HCT116 (cell line): ENCODE data around the gene SSUH2. TPM values are rescaled to one million over a fixed set of nuclear protein-coding genes. Genes with fewer than 3 reads are reported as not detected.
A peak's percentile ranks its signal among the peaks of the same experiment; 100 is the strongest.

Experiments
- ATAC-seq: fragments of 200-7000 bp; cut with Tn5 transposase; 2 replicates; pipeline ENCODE4 v1.9.1; 2020; ENCODE audit warnings: mild to moderate bottlenecking, moderate library complexity
- BruUV-seq: library from RNA; stranded (reverse); fragments of 400-500 nt; replicated peaks from 2 replicates; lab custom pipeline; 2021; lab: Mats Ljungman, UMichigan
- CTCF ChIA-PET: fragments of 300-600 bp; sonication (Branson Sonifier 250); formaldehyde crosslinking; loops from one replicate; lab custom pipeline; 2021; ENCODE audit warnings: antibody characterized with exemption; lab: Charles Lee
- POLR2A ChIA-PET: fragments of 300-600, 350-600 bp; sonication (Branson Sonifier 250); formaldehyde crosslinking; loops from one replicate; lab custom pipeline; 2021; ENCODE audit warnings: antibody characterized with exemption; lab: Charles Lee
- RAD21 ChIA-PET, 2 experiments: fragments of 300-600 bp; sonication (Branson Sonifier 250); formaldehyde crosslinking; loops; one replicate each; lab custom pipeline; 2023; ENCODE audit warnings: low total read pairs in 2 of 2; ENCODE audit not compliant: uncharacterized antibody in 2 of 2, unreplicated experiment in 2 of 2, low non-redundant PET in 1 of 2; lab: Charles Lee
- DNase-seq: peaks from one replicate; pipeline ENCODE4 v3.0.0-alpha.2; 2010; ENCODE audit warnings: low read depth, low spot score
- H2AFZ ChIP-seq: fragments of 200-600 bp; shearing (Covaris generic), sonication (generic); 2 replicates; pipeline ENCODE4 v1.6.1; 2017; ENCODE audit warnings: low read depth, mixed run types, mixed read lengths, antibody characterized with exemption, low read length; ENCODE audit not compliant: poor library complexity, severe bottlenecking
- H3K27ac ChIP-seq: 2 replicates; pipeline ENCODE4 v1.5.1; 2012; ENCODE audit warnings: low read depth, low read length
- H3K27me3 ChIP-seq: fragments of 200-600 bp; sonication (generic); 2 replicates; pipeline ENCODE4 v1.6.1; 2016; ENCODE audit warnings: mixed run types, low read length, mixed read lengths; ENCODE audit not compliant: insufficient read depth
- H3K36me3 ChIP-seq, 2 experiments: fragments of 200-500 bp in 1 of 2; fragments of 200-600 bp in 1 of 2; sonication (Bioruptor generic) in 1 of 2; sonication (generic) in 1 of 2; 2 replicates each; pipeline versions ENCODE4 v1.5.1 to v1.6.1; 2014 to 2016; ENCODE audit warnings: low read length in 2 of 2, inconsistent platforms in 1 of 2, mixed read lengths in 1 of 2, mixed run types in 1 of 2; ENCODE audit not compliant: insufficient read depth in 2 of 2, control insufficient read depth in 1 of 2
- H3K4me1 ChIP-seq, 2 experiments: fragments of 200-600 bp in 1 of 2; sonication (generic) in 1 of 2; 2 replicates each; pipeline versions ENCODE4 v1.5.1 to v1.6.1; 2012 to 2017; ENCODE audit warnings: low read length in 2 of 2, inconsistent platforms in 1 of 2, mild to moderate bottlenecking in 1 of 2, mixed read lengths in 1 of 2, mixed run types in 1 of 2, moderate library complexity in 1 of 2; ENCODE audit not compliant: insufficient read depth in 2 of 2, control insufficient read depth in 1 of 2
- H3K4me2 ChIP-seq: fragments of 200-600 bp; sonication (generic); 2 replicates; pipeline ENCODE4 v1.6.1; 2017; ENCODE audit warnings: mixed run types, low read length, mixed read lengths
- H3K4me3 ChIP-seq, 2 experiments: fragments of 200-600 bp in 1 of 2; sonication (generic) in 1 of 2; replicated peaks in 1 of 2; 2 replicates each; pipeline ENCODE4 v1.5.1; 2011 to 2016; ENCODE audit warnings: low read length in 2 of 2, control low read depth in 1 of 2, low read depth in 1 of 2, mild to moderate bottlenecking in 1 of 2, mixed read lengths in 1 of 2, mixed run types in 1 of 2
- H3K79me2 ChIP-seq: fragments of 200-600 bp; sonication (generic); 2 replicates; pipeline ENCODE4 v1.6.1; 2017; ENCODE audit warnings: mild to moderate bottlenecking, mixed run types, low read length, moderate library complexity, mixed read lengths; ENCODE audit not compliant: insufficient read depth
- H3K9ac ChIP-seq: fragments of 200-600 bp; sonication (generic); 2 replicates; pipeline ENCODE4 v1.6.1; 2016; ENCODE audit warnings: low read length, mixed read lengths
- H3K9me2 ChIP-seq: fragments of 200-600 bp; sonication (generic), shearing (Covaris generic); 2 replicates; pipeline ENCODE4 v1.6.1; 2017; ENCODE audit warnings: mixed run types, mild to moderate bottlenecking, moderate library complexity; ENCODE audit not compliant: insufficient read depth
- H3K9me3 ChIP-seq, 2 experiments: fragments of 200-500 bp in 1 of 2; fragments of 200-600 bp in 1 of 2; sonication (Bioruptor generic) in 1 of 2; sonication (generic) in 1 of 2; 2 replicates each; pipeline ENCODE4 v1.6.1; 2014 to 2017; ENCODE audit warnings: low read length in 2 of 2, mixed read lengths in 2 of 2, inconsistent platforms in 1 of 2, low read depth in 1 of 2, mild to moderate bottlenecking in 1 of 2, mixed run types in 1 of 2, moderate library complexity in 1 of 2; ENCODE audit not compliant: control insufficient read depth in 1 of 2, insufficient read depth in 1 of 2
- H4K20me1 ChIP-seq: fragments of 200-600 bp; sonication (generic), shearing (Covaris generic); 2 replicates; pipeline ENCODE4 v1.6.1; 2017; ENCODE audit warnings: mixed run types, mild to moderate bottlenecking, moderate library complexity; ENCODE audit not compliant: insufficient read depth
- CBX3 ChIP-seq: IDR thresholded peaks from 2 replicates; pipeline ENCODE4 v1.6.1; 2012; ENCODE audit warnings: low read depth
- EZH2 ChIP-seq: fragments of 200-600 bp; sonication (generic); IDR thresholded peaks from 2 replicates; pipeline ENCODE4 v1.6.1; 2017; ENCODE audit warnings: antibody characterized with exemption, mixed run types
- EZH2phosphoT487 ChIP-seq: fragments of 200-600 bp; IDR thresholded peaks from 2 replicates; pipeline ENCODE4 v1.6.1; 2018; ENCODE audit warnings: antibody characterized with exemption, borderline replicate concordance
- JUND ChIP-seq: IDR thresholded peaks from 2 replicates; pipeline ENCODE4 v1.6.1; 2012
- POLR2A ChIP-seq: IDR thresholded peaks from 2 replicates; pipeline ENCODE4 v1.7.0; 2011; ENCODE audit warnings: borderline replicate concordance; ENCODE audit not compliant: insufficient read depth, insufficient read length; ENCODE audit errors: extremely low read depth
- POLR2AphosphoS5 ChIP-seq: IDR thresholded peaks from 2 replicates; pipeline ENCODE4 v1.6.1; 2011; ENCODE audit warnings: mild to moderate bottlenecking, low read depth, low read length, moderate library complexity
- RAD21 ChIP-seq: IDR thresholded peaks from 2 replicates; pipeline ENCODE4 v1.6.1; 2012; ENCODE audit warnings: low read depth, mild to moderate bottlenecking
- SIN3A ChIP-seq: IDR thresholded peaks from 2 replicates; pipeline ENCODE4 v1.6.1; 2012; ENCODE audit warnings: low read depth
- SP1 ChIP-seq: IDR thresholded peaks from 2 replicates; pipeline ENCODE4 v1.6.1; 2012; ENCODE audit warnings: low read depth
- SRF ChIP-seq: IDR thresholded peaks from 2 replicates; pipeline ENCODE4 v1.6.1; 2012; ENCODE audit warnings: low read depth
- TCF7L2 ChIP-seq: IDR thresholded peaks from 2 replicates; pipeline ENCODE4 v1.7.0; 2011; ENCODE audit warnings: borderline replicate concordance, inconsistent platforms; ENCODE audit not compliant: insufficient read depth, insufficient read length; ENCODE audit errors: extremely low read depth
- YY1 ChIP-seq: IDR thresholded peaks from 2 replicates; pipeline ENCODE4 v1.6.1; 2011; ENCODE audit warnings: low read length, low read depth, moderate library complexity, mild to moderate bottlenecking; ENCODE audit not compliant: insufficient replicate concordance; ENCODE audit errors: extremely low read depth
- ZFX ChIP-seq: fragments of 450-650 bp; IDR thresholded peaks from 2 replicates; pipeline ENCODE4 v1.6.1; 2017
- ZNF274 ChIP-seq: fragments of 200-500 bp; sonication (Bioruptor generic); IDR thresholded peaks from 2 replicates; pipeline ENCODE4 v1.6.1; 2014; ENCODE audit warnings: mild to moderate bottlenecking, low read depth, low read length, inconsistent platforms
- intact Hi-C: fragments of 100-400 bp; cut with micrococcal nuclease; formaldehyde crosslinking; loops from 2 replicates; pipeline ENCODE4 v1.10.0; 2022
- total RNA-seq: library from RNA; stranded (reverse); gene quantifications from one replicate; pipeline ENCODE4 v1.2.1, GENCODE V29; 2021; ENCODE audit not compliant: unreplicated experiment
- TF ChIP-seq, protein P1 (sequence below), 3 experiments: fragments of 200-600 bp in 1 of 3; sonication (generic) in 1 of 3; IDR thresholded peaks in 2 of 3; conservative IDR thresholded peaks in 1 of 3; 2 replicates each; pipeline ENCODE4 v1.5.1; 2012 to 2017; ENCODE audit warnings: low read depth in 2 of 3, low read length in 2 of 3, antibody characterized with exemption in 1 of 3, borderline replicate concordance in 1 of 3, control low read depth in 1 of 3, mild to moderate bottlenecking in 1 of 3, mixed read lengths in 1 of 3, mixed run types in 1 of 3, moderate library complexity in 1 of 3; ENCODE audit not compliant: insufficient read depth in 1 of 3
- TF ChIP-seq, protein P2 (sequence below): IDR thresholded peaks from 2 replicates; pipeline ENCODE4 v1.6.1; 2012
- TF ChIP-seq, protein P3 (sequence below): IDR thresholded peaks from 2 replicates; pipeline ENCODE4 v1.6.1; 2012
- TF ChIP-seq, protein P4 (sequence below): IDR thresholded peaks from 2 replicates; pipeline ENCODE4 v1.6.1; 2011; ENCODE audit warnings: mild to moderate bottlenecking, low read length, moderate library complexity; ENCODE audit not compliant: insufficient replicate concordance; ENCODE audit errors: extremely low read depth

The SSUH2 gene
- total RNA-seq, 1 experiment from 2014 or later = 0.76 TPM

DNA sequence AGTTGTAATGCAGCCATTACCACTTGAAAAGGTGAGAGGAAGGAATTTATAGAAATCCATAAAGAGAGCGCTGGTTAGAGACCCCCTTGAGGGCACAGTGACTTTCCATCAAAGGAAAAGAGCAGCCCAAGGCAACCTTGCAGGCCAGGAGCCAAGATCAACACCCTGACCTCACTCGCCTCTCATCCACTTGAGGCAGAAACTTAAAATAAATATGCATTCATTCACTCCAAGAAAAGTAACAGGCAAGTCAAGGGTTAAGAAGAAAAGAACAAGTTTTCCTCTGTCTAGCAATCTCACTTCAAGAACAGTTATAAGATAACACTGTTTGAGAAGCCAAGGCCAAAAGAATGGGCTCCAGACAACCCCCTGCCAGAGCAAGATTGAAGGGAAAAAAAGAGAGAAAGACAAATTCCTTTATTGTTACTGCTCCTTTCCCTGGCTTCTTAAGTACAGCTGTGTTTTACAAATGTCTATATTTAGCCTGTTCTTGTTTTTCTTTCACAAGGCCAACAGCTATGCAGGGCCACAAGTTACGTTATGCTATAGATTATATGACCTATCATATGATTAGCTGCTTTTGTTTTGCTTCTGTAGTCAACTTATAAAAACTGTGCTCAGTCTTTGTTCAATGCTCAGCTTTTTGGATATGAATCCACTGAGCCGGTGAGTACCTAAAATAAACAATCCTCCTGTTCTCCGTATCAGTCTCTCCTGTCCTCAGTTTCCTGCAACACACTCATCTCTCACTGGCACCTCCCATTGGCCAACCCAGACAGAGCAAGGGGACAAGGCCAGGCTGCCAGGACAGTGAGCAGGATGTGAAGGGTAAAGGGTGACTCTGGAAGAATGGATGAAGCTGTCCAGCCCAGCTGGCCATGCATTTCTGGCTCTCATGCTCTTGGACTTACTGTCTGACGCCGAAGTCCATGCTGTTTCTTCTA, 15.8 kb upstream of the SSUH2 start:
- H2AFZ ChIP-seq = no peak overlapping the region
- H3K9me2 ChIP-seq = no peaks in the 10 kb centered on the region
- POLR2A ChIA-PET = interaction anchor here (0.8 kb wide), 1 partner anchor 31 kb away, joined by 3 read pairs; no protein-coding TSS in a partner anchor
- ATAC-seq = no peak
- CTCF ChIA-PET = no interaction called here
- no peak for DNase-seq
- H3K9ac ChIP-seq = no peak overlapping the region
- H3K4me2 ChIP-seq = 0 out of 2 replicates have a peak overlapping the region, but pooled peaks have one; percentile 15
- no peaks in the 10 kb centered on the region for H3K36me3 ChIP-seq
- no peaks in the 10 kb centered on the region for H4K20me1 ChIP-seq
- no TSS peak for BruUV-seq
- H3K27me3 ChIP-seq = no peaks in the 10 kb centered on the region
- no peaks in the 10 kb centered on the region for H3K9me3 ChIP-seq
- no peaks in the 10 kb centered on the region for H3K79me2 ChIP-seq
- TF ChIP-seq CBX3 (no peak), RAD21 (no peak), SP1 (no peak), ZNF274 (no peak), ZFX (no peak), EZH2 (no peak), SRF (no peak), TCF7L2 (no peak), JUND (no peak), POLR2AphosphoS5 (no peak), POLR2A (no peak), YY1 (no peak), SIN3A (no peak), EZH2phosphoT487 (no peak)
- TF ChIP-seq, protein P1, sequence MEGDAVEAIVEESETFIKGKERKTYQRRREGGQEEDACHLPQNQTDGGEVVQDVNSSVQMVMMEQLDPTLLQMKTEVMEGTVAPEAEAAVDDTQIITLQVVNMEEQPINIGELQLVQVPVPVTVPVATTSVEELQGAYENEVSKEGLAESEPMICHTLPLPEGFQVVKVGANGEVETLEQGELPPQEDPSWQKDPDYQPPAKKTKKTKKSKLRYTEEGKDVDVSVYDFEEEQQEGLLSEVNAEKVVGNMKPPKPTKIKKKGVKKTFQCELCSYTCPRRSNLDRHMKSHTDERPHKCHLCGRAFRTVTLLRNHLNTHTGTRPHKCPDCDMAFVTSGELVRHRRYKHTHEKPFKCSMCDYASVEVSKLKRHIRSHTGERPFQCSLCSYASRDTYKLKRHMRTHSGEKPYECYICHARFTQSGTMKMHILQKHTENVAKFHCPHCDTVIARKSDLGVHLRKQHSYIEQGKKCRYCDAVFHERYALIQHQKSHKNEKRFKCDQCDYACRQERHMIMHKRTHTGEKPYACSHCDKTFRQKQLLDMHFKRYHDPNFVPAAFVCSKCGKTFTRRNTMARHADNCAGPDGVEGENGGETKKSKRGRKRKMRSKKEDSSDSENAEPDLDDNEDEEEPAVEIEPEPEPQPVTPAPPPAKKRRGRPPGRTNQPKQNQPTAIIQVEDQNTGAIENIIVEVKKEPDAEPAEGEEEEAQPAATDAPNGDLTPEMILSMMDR (IDR thresholded peaks at IDR 0.05 in 2 of 3, conservative IDR thresholded peaks at IDR 0.05 in 1 of 3; ENCODE audit: borderline replicate concordance in 1 of 3, insufficient read depth in 1 of 3, low read depth in 2 of 3, low read length in 2 of 3) = no peak
- TF ChIP-seq, protein P2, sequence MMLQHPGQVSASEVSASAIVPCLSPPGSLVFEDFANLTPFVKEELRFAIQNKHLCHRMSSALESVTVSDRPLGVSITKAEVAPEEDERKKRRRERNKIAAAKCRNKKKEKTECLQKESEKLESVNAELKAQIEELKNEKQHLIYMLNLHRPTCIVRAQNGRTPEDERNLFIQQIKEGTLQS = no peak
- TF ChIP-seq, protein P3, sequence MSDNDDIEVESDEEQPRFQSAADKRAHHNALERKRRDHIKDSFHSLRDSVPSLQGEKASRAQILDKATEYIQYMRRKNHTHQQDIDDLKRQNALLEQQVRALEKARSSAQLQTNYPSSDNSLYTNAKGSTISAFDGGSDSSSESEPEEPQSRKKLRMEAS = no peak
- TF ChIP-seq, protein P4, sequence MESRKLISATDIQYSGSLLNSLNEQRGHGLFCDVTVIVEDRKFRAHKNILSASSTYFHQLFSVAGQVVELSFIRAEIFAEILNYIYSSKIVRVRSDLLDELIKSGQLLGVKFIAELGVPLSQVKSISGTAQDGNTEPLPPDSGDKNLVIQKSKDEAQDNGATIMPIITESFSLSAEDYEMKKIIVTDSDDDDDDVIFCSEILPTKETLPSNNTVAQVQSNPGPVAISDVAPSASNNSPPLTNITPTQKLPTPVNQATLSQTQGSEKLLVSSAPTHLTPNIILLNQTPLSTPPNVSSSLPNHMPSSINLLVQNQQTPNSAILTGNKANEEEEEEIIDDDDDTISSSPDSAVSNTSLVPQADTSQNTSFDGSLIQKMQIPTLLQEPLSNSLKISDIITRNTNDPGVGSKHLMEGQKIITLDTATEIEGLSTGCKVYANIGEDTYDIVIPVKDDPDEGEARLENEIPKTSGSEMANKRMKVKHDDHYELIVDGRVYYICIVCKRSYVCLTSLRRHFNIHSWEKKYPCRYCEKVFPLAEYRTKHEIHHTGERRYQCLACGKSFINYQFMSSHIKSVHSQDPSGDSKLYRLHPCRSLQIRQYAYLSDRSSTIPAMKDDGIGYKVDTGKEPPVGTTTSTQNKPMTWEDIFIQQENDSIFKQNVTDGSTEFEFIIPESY = no peak
- TF ChIP-seq, all 23 proteins: peak for 0
- no peak overlapping the region for H3K27ac ChIP-seq
- H3K4me3 ChIP-seq = no peak overlapping the region
- intact Hi-C loops = loop anchor here (5.0 to 10.0 kb wide), 3 partner anchors 104 to 642 kb away; partner anchors contain the start of gene OXTR
- RAD21 ChIA-PET = no interaction called here
- H3K4me1 ChIP-seq = peaks cover 18 to 43% of the 10 kb centered on the region in 2 experiments
